Subcutaneous abdominal adipose tissue (tissue), 5 donors: Measurements from ENCODE around the gene TCAF1.
A peak's percentile ranks its signal among the peaks of the same experiment; 100 is the strongest.

Experiments
- H3K27ac ChIP-seq: one replicate; pipeline ENCODE4 v1.7.0; 2013; ENCODE audit warnings: low read depth, mild to moderate bottlenecking, inconsistent platforms, low read length, moderate library complexity
- H3K27me3 ChIP-seq, 5 donors: one replicate each; pipeline ENCODE4 v1.7.0; 2013; ENCODE audit warnings: low read length in 5 of 5, inconsistent platforms in 1 of 5; ENCODE audit not compliant: control insufficient read depth in 5 of 5, insufficient read depth in 4 of 5
- H3K36me3 ChIP-seq, 5 donors: one replicate each; pipeline ENCODE4 v1.7.0; 2013; ENCODE audit warnings: low read length in 5 of 5; ENCODE audit not compliant: control insufficient read depth in 5 of 5, insufficient read depth in 5 of 5
- H3K4me1 ChIP-seq, 5 donors: one replicate each; pipeline ENCODE4 v1.7.0; 2013; ENCODE audit warnings: low read length in 5 of 5, mild to moderate bottlenecking in 3 of 5, moderate library complexity in 1 of 5; ENCODE audit not compliant: control insufficient read depth in 5 of 5, insufficient read depth in 5 of 5
- H3K4me3 ChIP-seq, 5 donors: one replicate each; pipeline ENCODE4 v1.7.0; 2013; ENCODE audit warnings: low read length in 5 of 5, low read depth in 1 of 5
- H3K9ac ChIP-seq, 5 donors: one replicate each; pipeline ENCODE4 v1.7.0; 2013; ENCODE audit warnings: low read length in 5 of 5, mild to moderate bottlenecking in 4 of 5, moderate library complexity in 3 of 5
- H3K9me3 ChIP-seq, 5 donors: one replicate each; pipeline ENCODE4 v1.7.0; 2013; ENCODE audit warnings: low read length in 5 of 5; ENCODE audit not compliant: control insufficient read depth in 5 of 5
- donor health status: healthy.
- donor health status: healthy.
- donor health status: healthy.
- donor health status: healthy.
- donor health status: healthy.

TCAF1 gene, protein sequence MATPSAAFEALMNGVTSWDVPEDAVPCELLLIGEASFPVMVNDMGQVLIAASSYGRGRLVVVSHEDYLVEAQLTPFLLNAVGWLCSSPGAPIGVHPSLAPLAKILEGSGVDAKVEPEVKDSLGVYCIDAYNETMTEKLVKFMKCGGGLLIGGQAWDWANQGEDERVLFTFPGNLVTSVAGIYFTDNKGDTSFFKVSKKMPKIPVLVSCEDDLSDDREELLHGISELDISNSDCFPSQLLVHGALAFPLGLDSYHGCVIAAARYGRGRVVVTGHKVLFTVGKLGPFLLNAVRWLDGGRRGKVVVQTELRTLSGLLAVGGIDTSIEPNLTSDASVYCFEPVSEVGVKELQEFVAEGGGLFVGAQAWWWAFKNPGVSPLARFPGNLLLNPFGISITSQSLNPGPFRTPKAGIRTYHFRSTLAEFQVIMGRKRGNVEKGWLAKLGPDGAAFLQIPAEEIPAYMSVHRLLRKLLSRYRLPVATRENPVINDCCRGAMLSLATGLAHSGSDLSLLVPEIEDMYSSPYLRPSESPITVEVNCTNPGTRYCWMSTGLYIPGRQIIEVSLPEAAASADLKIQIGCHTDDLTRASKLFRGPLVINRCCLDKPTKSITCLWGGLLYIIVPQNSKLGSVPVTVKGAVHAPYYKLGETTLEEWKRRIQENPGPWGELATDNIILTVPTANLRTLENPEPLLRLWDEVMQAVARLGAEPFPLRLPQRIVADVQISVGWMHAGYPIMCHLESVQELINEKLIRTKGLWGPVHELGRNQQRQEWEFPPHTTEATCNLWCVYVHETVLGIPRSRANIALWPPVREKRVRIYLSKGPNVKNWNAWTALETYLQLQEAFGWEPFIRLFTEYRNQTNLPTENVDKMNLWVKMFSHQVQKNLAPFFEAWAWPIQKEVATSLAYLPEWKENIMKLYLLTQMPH

DNA sequence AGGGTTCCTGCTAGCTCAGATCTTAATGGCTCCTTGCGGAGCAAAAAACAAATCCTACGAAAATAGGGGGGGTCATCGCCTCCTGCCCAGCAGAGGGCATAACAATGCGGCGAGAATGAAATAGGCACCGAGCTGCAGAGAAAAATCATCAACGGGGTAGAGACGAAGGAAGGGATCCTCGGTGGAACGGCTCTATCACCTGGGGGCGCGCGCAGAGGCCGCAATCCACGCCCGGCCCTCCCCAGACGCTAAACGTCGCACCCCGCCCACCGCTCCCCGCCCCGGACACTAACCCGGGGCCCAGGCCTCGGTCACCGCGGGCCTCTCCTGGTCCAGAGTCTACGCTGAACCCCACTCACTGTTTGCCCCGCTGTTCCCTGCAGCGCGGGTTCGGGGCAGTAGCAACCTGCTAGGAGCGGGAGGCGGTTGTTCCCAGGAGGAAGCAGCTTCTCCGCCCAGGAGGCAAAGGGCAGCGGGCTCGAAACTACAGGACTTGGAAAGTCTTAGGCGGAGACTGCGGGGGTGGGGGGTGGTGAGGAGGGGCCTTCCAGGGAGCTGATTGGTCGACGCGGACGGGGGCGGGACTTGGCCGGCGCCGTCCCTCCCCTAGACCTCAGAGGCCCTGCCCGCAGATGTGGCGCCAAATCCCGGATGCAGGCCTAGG is at the start of gene TCAF1:
Gene TCAF1, minus strand, starts transcription at position 509 of the 664 bp plus-strand sequence. CDS start 25,568 bp downstream, outside the sequence.
- Histone ChIP-seq H3K4me3 (peak within 1 kb of the TSS; percentile 89 to 97 (median 91)), H3K36me3 (no peaks in the 10 kb centered on the region), H3K4me1 (peaks cover 4 to 28% (median 23%) of the 10 kb centered on the region in 5 donors), H3K9ac (peak within 1 kb of the TSS; percentile 75 to 95 (median 93)), H3K9me3 (peaks cover 0 to 4% (median 0%) of the 10 kb centered on the region in 5 donors), H3K27me3 (no peaks in the 10 kb centered on the region), H3K27ac (peak within 1 kb of the TSS; percentile 95)

GRCh38 chr7:143948733-143949132 is 46.8 kb upstream of the TCAF1 start:
- no peaks in the 10 kb centered on the region for H3K36me3 ChIP-seq
- no peak overlapping the region for H3K4me3 ChIP-seq
- H3K27ac ChIP-seq = no peak overlapping the region
- no peaks in the 10 kb centered on the region for H3K9me3 ChIP-seq
- H3K4me1 ChIP-seq = no peaks in the 10 kb centered on the region
- H3K9ac ChIP-seq = no peak overlapping the region
- no peaks in the 10 kb centered on the region for H3K27me3 ChIP-seq

DNA sequence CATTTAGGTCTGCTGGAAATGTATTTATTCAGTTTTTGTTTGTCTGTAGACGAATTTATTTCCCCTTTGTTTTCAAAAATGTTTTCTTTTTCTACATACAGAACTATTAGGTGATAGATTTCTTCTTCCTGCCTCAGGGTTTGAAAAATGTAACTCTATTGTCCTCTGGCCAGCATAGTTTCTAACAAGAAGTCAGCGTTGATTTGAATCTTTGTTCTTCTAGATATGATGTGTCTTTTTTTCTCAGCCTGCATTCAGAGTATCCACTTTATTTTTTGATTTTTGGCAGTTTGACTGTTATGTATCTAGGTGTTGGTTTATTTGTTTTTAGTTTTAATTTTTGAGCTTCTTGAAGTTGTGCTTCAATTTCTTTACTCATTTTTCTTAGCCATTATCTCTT is 45.1 kb upstream of the TCAF1 start:
- no peaks in the 10 kb centered on the region for H3K4me1 ChIP-seq
- H3K36me3 ChIP-seq = no peaks in the 10 kb centered on the region
- no peak overlapping the region for H3K27ac ChIP-seq
- H3K4me3 ChIP-seq = no peak overlapping the region
- H3K27me3 ChIP-seq = no peaks in the 10 kb centered on the region
- no peaks in the 10 kb centered on the region for H3K9me3 ChIP-seq
- H3K9ac ChIP-seq = no peak overlapping the region

DNA sequence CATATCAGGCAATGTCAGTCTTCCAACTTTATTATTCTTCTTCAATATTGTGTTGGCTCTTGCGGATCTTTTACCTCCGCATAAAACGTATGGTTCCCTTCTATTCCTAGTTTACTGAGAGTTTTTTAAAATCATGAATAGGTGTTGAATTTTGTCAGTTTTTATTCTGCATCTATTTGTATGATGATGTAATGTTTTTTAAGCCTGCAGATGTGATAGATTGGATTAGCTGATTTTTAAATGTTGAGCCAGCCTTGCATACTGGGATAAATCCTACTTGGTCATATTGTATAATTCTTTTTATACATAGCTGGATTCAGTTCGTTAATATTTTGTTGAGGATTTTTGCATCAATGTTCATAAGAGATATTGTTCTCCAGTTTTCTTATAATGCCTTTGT is 43.4 kb upstream of the TCAF1 start:
- Histone ChIP-seq H3K27ac (no peak overlapping the region), H3K27me3 (no peaks in the 10 kb centered on the region), H3K9me3 (no peaks in the 10 kb centered on the region), H3K4me1 (no peaks in the 10 kb centered on the region), H3K9ac (no peak overlapping the region), H3K36me3 (no peaks in the 10 kb centered on the region), H3K4me3 (no peak overlapping the region)

GRCh38 chr7:143938379-143939243 is 36.6 kb upstream of the TCAF1 start:
- Histone ChIP-seq H3K27me3 (no peaks in the 10 kb centered on the region), H3K27ac (no peak overlapping the region), H3K9me3 (peaks cover 0 to 3% (median under 1%) of the 10 kb centered on the region in 5 donors), H3K36me3 (no peaks in the 10 kb centered on the region), H3K4me1 (no peaks in the 10 kb centered on the region), H3K4me3 (no peak overlapping the region), H3K9ac (no peak overlapping the region)

GRCh38 chr7:143936087-143937009 is 34.4 kb upstream of the TCAF1 start:
- Histone ChIP-seq H3K36me3 (no peaks in the 10 kb centered on the region), H3K27ac (no peak overlapping the region), H3K9me3 (peaks cover 0 to 10% (median 5%) of the 10 kb centered on the region in 5 donors), H3K9ac (no peak overlapping the region), H3K4me1 (no peaks in the 10 kb centered on the region), H3K27me3 (no peaks in the 10 kb centered on the region), H3K4me3 (no peak overlapping the region)

- Histone ChIP-seq H3K4me1 (no peaks in the 10 kb centered on the region), H3K27ac (no peak within 1 kb of the TSS), H3K4me3 (no peak within 1 kb of the TSS), H3K27me3 (no peaks in the 10 kb centered on the region), H3K36me3 (no peaks in the 10 kb centered on the region), H3K9ac (no peak within 1 kb of the TSS), H3K9me3 (peaks cover 0 to 10% (median 5%) of the 10 kb centered on the region in 5 donors)
Measured at GRCh38 chr7:143934526-143935325, 32.8 kb upstream of the TCAF1 start, which contains the start of gene OR2F2. TSS of gene OR2F2 (plus strand) at chr7:143935233. CDS start at chr7:143935233, 0 bp downstream.

DNA sequence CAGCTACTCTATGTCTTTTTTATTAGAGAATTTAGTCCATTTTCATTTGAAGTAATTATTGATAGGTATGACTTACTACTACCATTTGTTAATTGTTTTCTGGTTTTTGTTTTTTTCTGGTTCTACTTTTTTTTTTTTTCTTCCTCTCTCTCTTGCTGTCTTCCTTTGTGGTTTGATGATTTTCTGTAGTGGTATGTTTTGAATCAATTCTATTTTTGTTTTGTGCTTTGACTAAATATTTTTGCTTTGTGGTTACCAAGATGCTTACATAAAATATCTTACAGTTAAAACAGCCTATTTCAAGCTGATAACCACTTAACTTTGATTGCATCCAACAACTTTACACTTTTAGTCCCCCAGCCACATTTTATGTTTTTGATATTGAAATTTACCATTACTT is 29.8 kb upstream of the TCAF1 start:
- H3K4me3 ChIP-seq = no peak overlapping the region
- H3K27me3 ChIP-seq = no peaks in the 10 kb centered on the region
- no peaks in the 10 kb centered on the region for H3K36me3 ChIP-seq
- H3K9me3 ChIP-seq = peaks cover 0 to 10% (median 5%) of the 10 kb centered on the region in 5 donors
- H3K9ac ChIP-seq = no peak overlapping the region
- no peak overlapping the region for H3K27ac ChIP-seq
- H3K4me1 ChIP-seq = no peaks in the 10 kb centered on the region
